Iris pigment epithelial cell (primary cell): ENCODE data around the gene CST5.
"Not testable (repeated sequence)": the region's sequence is repeated elsewhere in the genome, so short reads cannot be mapped to it uniquely, and the experiment has no call there.

Experiments
- DNase-seq: peaks from one replicate; pipeline ENCODE4 v3.0.0-alpha.2; 2011; ENCODE audit warnings: low read depth

The CST5 gene

GRCh38 chr20:23879328-23879798 is at the start of gene CST5:
TSS of gene CST5 (minus strand) at chr20:23879748. CDS start at chr20:23879676, 72 bp downstream.
- no peak for DNase-seq

GRCh38 chr20:23928788-23929187 is 49.2 kb upstream of the CST5 start:
- DNase-seq = no peak

GRCh38 chr20:23928353-23928752 is 48.8 kb upstream of the CST5 start:
- no peak for DNase-seq

GRCh38 chr20:23926944-23927872 is 47.7 kb upstream of the CST5 start:
- DNase-seq = no peak

- DNase-seq = no peak
These were observed 47.0 kb upstream of the CST5 start for GRCh38 chr20:23926526-23926880.

- no peak for DNase-seq
These were observed 46.4 kb upstream of the CST5 start for GRCh38 chr20:23925789-23926525.

GRCh38 chr20:23924751-23925150 is 45.2 kb upstream of the CST5 start:
- DNase-seq = no peak

GRCh38 chr20:23923891-23924435 is 44.4 kb upstream of the CST5 start:
- no peak for DNase-seq

- DNase-seq = no peak
These were observed 43.8 kb upstream of the CST5 start for GRCh38 chr20:23923311-23923710.

- DNase-seq = no peak
These were observed 41.1 kb upstream of the CST5 start for GRCh38 chr20:23920408-23921325.

GRCh38 chr20:23918896-23919295 is 39.3 kb upstream of the CST5 start:
- DNase-seq = no peak

- DNase-seq = no peak
These were observed 38.7 kb upstream of the CST5 start for GRCh38 chr20:23918101-23918862.

GRCh38 chr20:23917024-23917725 is 37.6 kb upstream of the CST5 start:
- no peak for DNase-seq

- DNase-seq = no peak
These were observed 36.3 kb upstream of the CST5 start for GRCh38 chr20:23915844-23916243.

- DNase-seq = not testable (repeated sequence)
These were observed 34.9 kb upstream of the CST5 start for GRCh38 chr20:23914469-23914868.

- no peak for DNase-seq
These were observed 30.7 kb upstream of the CST5 start for GRCh38 chr20:23910210-23910609.

- DNase-seq = no peak
These were observed 29.8 kb upstream of the CST5 start for GRCh38 chr20:23909390-23909789.

- DNase-seq = no peak
These were observed 28.0 kb upstream of the CST5 start for GRCh38 chr20:23907579-23907978.

GRCh38 chr20:23902396-23902795 is 22.8 kb upstream of the CST5 start:
- DNase-seq = not testable (repeated sequence)

- DNase-seq = not testable (repeated sequence)
These were observed 11.3 kb upstream of the CST5 start for GRCh38 chr20:23890867-23891266.
